AG09309 (cell line): Measurements from ENCODE around the gene EIF5B.

Source experiments
- DNase-seq: peaks from one replicate; pipeline ENCODE4 v3.0.0-alpha.2; 2010; ENCODE audit warnings: low read depth
- H3K4me3 ChIP-seq: 2 replicates; pipeline ENCODE4 v1.5.1; 2011; ENCODE audit warnings: mild to moderate bottlenecking, low read depth, low read length, moderate library complexity; ENCODE audit not compliant: control insufficient read depth
- TF ChIP-seq, protein P1 (sequence below): IDR thresholded peaks from 2 replicates; pipeline ENCODE4 v1.5.1; 2011; ENCODE audit warnings: mild to moderate bottlenecking, low read depth, low read length, inconsistent platforms; ENCODE audit not compliant: insufficient read depth, control insufficient read depth; ENCODE audit errors: missing control alignments

Gene EIF5B

DNA sequence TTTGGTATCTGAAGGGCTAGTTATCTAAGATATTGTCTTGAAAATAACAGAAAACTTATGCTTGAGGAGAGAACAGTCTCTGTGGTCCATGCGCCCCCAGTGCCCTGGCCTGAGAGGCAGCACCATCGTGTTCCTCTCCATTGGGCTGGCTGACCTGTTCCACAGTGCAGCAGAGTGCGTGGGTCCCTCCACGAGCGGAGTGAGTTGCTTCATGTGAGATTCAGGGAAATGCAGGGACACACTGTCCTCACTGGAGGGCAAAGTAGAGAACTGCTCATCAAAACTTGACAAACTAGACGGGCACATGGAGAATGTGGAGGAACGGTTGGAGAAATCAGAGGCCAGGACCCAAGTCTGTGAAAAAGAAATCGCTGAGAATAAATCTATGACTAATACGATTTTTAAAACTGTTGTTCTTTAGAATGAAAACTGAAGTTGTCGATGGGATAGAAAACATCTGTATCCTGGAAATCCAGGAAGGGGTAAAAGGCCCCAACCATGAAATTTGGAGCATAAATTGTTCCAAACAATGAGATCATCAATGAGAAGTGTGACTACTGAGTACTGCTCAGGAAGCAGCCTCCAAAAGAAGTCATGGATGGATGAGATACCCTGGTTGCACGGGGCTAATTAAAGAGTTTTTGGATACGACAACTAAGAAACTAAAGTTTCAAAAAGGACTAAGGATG, 94.5 kb downstream of the EIF5B start:
- DNase-seq: no peak
- TF ChIP-seq, protein P1, sequence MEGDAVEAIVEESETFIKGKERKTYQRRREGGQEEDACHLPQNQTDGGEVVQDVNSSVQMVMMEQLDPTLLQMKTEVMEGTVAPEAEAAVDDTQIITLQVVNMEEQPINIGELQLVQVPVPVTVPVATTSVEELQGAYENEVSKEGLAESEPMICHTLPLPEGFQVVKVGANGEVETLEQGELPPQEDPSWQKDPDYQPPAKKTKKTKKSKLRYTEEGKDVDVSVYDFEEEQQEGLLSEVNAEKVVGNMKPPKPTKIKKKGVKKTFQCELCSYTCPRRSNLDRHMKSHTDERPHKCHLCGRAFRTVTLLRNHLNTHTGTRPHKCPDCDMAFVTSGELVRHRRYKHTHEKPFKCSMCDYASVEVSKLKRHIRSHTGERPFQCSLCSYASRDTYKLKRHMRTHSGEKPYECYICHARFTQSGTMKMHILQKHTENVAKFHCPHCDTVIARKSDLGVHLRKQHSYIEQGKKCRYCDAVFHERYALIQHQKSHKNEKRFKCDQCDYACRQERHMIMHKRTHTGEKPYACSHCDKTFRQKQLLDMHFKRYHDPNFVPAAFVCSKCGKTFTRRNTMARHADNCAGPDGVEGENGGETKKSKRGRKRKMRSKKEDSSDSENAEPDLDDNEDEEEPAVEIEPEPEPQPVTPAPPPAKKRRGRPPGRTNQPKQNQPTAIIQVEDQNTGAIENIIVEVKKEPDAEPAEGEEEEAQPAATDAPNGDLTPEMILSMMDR: no peak
- no peak overlapping the region for H3K4me3 ChIP-seq

DNA sequence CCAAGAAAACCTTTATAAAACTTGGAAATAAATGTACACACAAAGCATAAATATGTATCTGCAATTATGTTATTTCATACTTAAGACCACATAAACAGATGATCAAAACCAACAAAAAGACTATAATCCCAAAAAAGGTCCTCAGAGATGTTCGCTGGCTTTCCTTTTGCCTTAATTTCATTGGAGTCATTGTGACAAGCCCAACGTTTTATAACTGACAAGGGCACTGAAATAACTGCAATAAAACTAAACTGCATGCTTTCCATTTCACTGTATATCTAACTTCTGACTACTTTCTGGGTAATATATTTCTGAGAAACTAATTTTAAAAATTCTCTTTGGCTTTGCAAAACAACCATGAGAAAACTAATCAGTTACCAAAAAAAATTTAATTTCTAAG, 96.2 kb downstream of the EIF5B start:
- H3K4me3 ChIP-seq: no peak overlapping the region
- TF ChIP-seq, protein P1: no peak
- DNase-seq: no peak

DNA sequence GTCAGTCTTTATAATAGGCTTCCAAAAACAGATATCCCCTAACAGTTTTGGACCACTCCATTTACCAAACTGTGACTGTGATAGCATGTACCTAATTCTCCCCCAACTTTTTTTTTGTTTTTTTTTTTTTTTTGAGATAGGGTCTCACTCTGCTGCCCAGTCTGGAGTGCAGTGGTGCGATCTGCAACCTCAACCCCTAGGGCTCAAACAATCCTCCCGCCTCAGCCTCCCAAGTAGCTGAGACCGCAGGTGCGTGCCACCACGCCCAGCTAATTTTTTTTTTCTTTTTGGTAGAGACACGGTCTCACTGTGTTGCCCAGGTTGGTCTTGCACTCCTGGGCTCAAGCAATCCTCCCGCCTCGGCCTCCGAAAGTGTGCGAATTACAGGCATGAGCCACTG, 99.7 kb downstream of the EIF5B start:
- no peak for DNase-seq
- H3K4me3 ChIP-seq: no peak overlapping the region
- TF ChIP-seq, protein P1: no peak

DNA sequence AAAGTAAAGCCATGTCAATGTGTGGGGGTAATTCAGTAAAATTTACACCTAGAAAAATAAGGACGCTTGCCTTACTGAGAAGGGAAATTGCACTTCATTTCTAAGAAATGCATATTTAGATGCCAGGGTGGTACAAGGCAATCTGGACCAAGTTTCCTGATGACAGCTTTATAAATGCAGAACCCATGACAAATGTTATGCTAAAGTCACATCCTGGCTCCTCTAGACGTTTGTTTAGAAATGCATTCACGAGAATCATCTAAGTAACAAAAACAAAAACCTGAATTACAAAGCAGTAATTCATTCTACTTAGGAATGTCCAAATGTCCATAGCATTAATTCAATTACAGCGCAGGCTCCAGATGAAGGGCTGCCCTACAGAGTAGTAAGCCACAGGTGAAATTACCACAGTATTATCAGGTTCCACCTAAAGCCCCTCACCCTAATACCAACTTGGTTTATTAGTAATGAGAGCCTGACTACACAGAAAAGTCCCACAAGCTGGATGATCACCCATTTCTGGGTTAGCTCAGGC, 102.8 kb downstream of the EIF5B start:
- TF ChIP-seq, protein P1: no peak
- no peak overlapping the region for H3K4me3 ChIP-seq
- DNase-seq: no peak

DNA sequence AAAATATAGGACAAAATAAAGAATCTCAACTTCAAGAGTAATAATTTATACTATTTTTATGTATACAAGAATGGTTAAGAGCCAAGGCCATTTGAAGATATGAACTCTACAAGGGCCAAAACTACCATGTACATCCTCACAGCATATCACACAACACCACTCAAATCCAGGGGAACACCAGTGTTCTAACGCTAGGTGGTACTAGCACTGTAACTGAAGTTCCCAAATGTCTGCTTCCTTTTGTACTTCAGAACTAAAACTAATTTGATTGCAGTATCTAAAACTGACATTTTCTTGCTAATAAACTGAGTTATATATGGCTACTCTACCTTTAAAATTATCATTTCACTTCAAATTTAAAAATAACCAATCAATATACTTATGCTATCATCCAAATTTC, 105.6 kb downstream of the EIF5B start:
- H3K4me3 ChIP-seq: no peak overlapping the region
- no peak for DNase-seq
- TF ChIP-seq, protein P1: peak; percentile 38

DNA sequence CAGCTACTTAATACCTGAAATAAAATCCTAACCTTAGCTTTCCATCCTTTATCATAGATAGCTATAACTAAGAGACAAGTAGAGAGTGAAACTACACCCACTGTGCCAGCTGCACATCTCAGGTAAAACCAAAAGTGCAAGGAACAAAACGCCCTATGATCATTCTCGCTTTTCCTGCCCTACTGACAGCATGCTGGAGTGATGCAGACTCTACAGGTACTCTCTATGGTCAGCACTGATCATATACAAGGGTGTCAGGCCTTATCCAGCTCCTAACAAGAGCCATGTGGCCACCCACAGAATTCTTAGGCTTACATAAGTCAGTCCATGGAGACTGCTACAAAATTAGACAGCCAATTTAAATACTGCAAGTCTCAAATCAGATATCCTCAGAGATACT, 107.0 kb downstream of the EIF5B start:
- no peak overlapping the region for H3K4me3 ChIP-seq
- no peak for DNase-seq
- TF ChIP-seq, protein P1: no peak

DNA sequence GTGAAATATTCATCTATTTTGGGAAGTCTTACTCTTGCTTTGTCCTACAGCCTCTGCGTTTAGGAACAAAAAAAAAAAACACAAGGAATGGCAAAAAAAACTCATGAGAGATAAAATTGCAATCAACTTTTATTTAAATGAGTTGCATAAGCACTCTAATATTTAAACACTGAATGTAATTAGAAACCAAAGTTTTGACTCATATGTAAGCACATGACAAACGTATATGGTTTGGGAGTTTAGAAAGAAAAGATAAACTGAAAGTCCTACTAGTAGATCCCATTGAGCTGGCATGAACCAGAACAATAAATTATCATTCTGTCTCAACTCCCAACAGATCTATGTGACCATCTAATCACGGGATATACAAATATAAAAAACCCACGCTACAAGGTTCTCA, 107.9 kb downstream of the EIF5B start:
- TF ChIP-seq, protein P1: no peak
- no peak overlapping the region for H3K4me3 ChIP-seq
- no peak for DNase-seq
